HT-29 (cell line): ENCODE results near the gene RALGPS1. TPM values are rescaled to one million over a fixed set of nuclear protein-coding genes. Genes with fewer than 3 reads are reported as not detected.

Experiments
- DNase-seq: peaks from one replicate; pipeline ENCODE4 v3.0.0-alpha.2; 2015; ENCODE audit warnings: low spot score
- total RNA-seq: library from RNA; depleted of rRNA; stranded (reverse); fragments of >200 nt; shearing (Covaris generic); gene quantifications from 2 replicates; pipeline ENCODE4 v1.2.3, GENCODE V29; 2014

The RALGPS1 gene
- total RNA-seq, 1 experiment from 2014 or later, result 12.4 TPM

GRCh38 chr9:127098916-127099553, 184.5 kb downstream of the RALGPS1 start:
- no peak for DNase-seq

GRCh38 chr9:127099664-127100063, 185.1 kb downstream of the RALGPS1 start:
- DNase-seq, result no peak

GRCh38 chr9:127102176-127102575, 187.6 kb downstream of the RALGPS1 start:
- no peak for DNase-seq

GRCh38 chr9:127102788-127103187, 188.2 kb downstream of the RALGPS1 start:
- no peak for DNase-seq

GRCh38 chr9:127104581-127105311, 190.2 kb downstream of the RALGPS1 start:
- no peak for DNase-seq

DNA sequence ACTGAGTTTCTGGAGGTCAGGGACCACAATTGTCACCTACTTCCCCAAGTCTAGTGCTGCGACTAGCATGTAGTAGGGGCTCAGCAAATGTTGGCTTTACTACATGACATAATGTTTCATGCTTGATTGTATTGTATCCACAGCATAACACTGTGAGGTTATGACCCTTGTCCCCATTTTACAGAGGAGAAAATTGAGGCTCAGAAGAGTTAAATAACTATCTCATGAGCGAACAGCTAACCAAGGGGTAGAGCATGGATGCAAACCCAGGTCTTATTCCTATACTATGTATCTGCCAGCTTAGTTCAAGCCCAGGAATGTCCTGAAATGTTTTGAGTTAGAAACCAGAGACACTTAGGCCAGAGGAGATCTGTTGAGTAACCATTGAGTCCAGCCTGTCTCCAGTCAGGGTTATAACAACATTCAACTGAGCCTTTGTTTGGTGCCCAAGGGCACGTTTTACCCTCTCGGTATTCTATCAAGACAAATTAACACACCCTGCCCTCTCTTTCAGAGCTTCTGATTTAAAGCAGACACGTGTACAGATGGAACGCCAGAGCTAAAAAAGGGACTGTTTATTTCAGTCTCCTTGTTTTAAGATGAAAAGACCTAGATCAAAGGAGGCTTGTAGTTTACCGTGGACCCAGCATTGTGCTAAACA, 191.4 kb downstream of the RALGPS1 start:
- DNase-seq, result no peak

DNA sequence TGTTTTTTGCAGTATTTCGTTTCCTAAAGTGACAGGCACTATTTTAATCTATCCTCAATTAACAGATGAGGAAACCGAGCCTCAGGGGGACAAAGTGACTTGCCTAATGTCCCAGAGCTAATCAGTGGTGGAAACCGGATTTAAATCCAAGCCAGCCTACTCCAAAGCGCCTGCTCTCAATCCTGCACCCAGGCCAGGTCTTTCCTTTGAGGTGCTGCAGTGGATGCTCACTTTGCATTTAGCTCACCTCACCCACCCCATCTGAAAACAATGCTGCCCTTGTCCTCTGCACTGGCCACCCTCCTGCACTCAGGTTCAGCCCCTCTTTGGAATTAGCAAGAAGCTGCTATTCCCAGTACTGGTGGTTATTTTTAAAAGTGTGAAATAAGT, 191.9 kb downstream of the RALGPS1 start:
- no peak for DNase-seq

GRCh38 chr9:127107171-127107928, 192.8 kb downstream of the RALGPS1 start:
- no peak for DNase-seq

DNA sequence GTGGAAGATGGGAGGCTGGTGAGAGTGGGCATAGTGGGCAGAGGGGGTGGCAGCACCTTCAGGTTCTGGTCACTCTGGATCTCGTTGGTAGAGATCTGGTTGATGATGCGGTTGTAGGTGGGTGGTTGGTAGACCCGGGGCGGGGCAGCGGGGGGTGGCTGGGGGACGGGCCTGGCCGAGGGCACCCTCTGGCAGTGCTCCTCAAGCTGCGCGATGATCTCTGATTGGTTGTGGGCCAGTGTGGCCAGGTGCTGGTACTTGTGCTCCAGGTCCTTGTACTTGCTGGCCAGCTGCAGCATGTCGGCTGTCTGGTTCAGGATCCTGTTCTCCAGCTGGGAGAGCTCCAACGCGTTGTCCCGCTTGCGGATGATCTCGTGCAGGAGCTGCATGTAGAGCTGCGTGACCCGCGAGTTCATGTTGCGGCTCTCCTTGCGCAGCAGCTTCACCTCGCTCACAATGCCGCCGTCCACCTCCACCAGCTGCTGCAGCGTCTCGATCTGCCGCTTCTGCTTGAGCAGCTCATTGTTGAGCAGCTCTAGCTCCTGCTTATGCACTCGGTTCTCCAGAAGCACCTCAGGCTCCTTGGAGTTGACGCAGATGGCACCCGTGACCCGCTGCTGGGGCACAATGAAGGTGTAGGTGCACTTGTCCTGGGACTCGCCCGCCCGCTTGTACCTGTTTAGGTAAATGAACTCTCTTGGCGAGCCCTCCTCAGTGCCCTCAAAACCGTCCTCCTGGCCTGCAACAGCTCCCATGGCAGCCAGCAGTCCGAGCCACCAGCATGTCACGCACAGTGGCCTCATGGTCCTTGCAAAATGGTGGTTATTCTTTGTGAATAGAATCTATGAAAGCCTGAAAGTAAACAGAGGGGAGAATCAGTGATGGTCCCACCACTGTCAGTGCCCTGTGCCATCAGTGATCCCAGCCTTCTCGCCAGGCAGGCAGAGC, 193.6 kb downstream of the RALGPS1 start:
- no peak for DNase-seq

GRCh38 chr9:127109212-127109711, 194.7 kb downstream of the RALGPS1 start:
- DNase-seq, result no peak

- no peak for DNase-seq
Observed at GRCh38 chr9:127112056-127112455, 197.5 kb downstream of the RALGPS1 start.

DNA sequence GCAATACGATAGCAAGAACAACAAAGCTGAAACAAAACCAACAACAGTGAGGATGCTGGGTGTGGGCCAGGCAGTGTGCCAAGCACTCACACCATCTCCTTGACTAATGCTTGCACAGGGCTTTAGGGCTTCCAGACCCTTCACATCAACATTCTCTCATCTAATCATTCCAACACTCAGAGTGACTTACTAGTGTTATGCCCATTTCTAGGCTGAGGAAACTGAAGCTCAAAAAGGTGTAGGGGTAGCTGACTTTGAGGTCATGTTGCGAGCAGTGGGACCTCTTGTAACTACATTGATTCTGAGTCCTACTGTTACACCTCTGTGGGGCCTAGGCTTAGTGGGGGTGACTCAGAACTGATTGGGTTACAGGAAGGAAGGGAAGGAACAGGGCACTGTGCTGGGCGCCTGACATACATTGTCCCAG, 198.2 kb downstream of the RALGPS1 start:
- no peak for DNase-seq

GRCh38 chr9:127113191-127113972, 198.8 kb downstream of the RALGPS1 start:
- DNase-seq, result no peak

GRCh38 chr9:127114606-127115005, 200.0 kb downstream of the RALGPS1 start:
- no peak for DNase-seq

GRCh38 chr9:127116088-127116726, 201.6 kb downstream of the RALGPS1 start:
- DNase-seq, result no peak

- DNase-seq, result no peak
Observed at GRCh38 chr9:127116957-127117356, 202.4 kb downstream of the RALGPS1 start.

- DNase-seq, result no peak
Observed at GRCh38 chr9:127117801-127118200, 203.2 kb downstream of the RALGPS1 start.

DNA sequence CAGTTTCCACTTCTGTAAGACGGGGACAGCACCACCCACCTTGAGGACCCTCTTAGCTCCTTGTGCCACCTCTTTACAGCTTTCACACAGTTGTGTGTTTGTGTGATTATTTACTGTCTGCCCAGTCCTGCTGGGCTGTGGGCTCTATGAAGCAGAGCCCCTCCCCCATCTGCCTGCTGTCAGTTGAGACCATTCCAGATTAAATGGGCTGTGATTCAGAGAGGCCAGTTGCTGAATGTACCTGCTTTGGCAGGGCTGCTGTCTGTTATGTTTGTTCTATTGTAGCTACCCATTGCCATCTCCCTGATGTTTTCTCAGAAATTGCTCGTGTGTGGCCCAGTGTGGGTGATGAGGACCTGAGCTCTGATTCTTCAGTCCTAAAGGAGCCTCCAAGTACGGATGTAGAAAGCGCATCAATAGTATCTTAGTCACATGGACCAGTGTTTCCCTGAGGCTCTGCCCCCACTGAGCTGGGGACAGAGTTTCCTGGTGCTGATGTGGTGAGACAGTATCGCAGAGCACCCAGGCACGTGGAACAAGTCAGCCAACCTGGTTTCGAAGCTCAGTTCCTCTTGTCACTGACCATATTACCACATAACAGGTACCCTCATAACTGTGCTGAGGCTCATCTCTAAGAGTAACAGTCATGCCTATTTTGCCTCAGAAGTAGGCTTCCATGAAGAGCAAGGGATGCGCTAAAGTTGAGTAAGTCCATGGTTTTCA, 204.2 kb downstream of the RALGPS1 start:
- DNase-seq, result no peak

- no peak for DNase-seq
Observed at GRCh38 chr9:127119320-127119709, 204.7 kb downstream of the RALGPS1 start.
